GM13976 (cell line): ENCODE data around the gene MPRIP.
A peak's percentile ranks its signal among the peaks of the same experiment; 100 is the strongest.
"Not testable (repeated sequence)": the region's sequence is repeated elsewhere in the genome, so short reads cannot be mapped to it uniquely, and the experiment has no call there.

Experiments
- DNase-seq: peaks from one replicate; pipeline ENCODE4 v3.0.0; 2012; ENCODE audit warnings: low spot score
- in situ Hi-C: fragments of 300-500 bp; cut with MboI; formaldehyde crosslinking; loops from one replicate; pipeline ENCODE4 v1.12.0; 2022; ENCODE audit warnings: low sequenced_read_pairs, mixed read lengths, inconsistent platforms; ENCODE audit not compliant: unreplicated experiment
- TF ChIP-seq, protein P1 (sequence below): IDR thresholded peaks from 2 replicates; pipeline ENCODE4 v1.5.1; 2012; ENCODE audit warnings: borderline replicate concordance, mild to moderate bottlenecking; ENCODE audit not compliant: insufficient read depth; ENCODE audit errors: extremely low read depth, missing control alignments, control extremely low read depth

Gene MPRIP

GRCh38 chr17:17001076-17001777 is 41.0 kb upstream of the MPRIP start:
- TF ChIP-seq, protein P1, sequence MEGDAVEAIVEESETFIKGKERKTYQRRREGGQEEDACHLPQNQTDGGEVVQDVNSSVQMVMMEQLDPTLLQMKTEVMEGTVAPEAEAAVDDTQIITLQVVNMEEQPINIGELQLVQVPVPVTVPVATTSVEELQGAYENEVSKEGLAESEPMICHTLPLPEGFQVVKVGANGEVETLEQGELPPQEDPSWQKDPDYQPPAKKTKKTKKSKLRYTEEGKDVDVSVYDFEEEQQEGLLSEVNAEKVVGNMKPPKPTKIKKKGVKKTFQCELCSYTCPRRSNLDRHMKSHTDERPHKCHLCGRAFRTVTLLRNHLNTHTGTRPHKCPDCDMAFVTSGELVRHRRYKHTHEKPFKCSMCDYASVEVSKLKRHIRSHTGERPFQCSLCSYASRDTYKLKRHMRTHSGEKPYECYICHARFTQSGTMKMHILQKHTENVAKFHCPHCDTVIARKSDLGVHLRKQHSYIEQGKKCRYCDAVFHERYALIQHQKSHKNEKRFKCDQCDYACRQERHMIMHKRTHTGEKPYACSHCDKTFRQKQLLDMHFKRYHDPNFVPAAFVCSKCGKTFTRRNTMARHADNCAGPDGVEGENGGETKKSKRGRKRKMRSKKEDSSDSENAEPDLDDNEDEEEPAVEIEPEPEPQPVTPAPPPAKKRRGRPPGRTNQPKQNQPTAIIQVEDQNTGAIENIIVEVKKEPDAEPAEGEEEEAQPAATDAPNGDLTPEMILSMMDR = no peak
- in situ Hi-C loops = no loop called here
- no peak for DNase-seq

DNA sequence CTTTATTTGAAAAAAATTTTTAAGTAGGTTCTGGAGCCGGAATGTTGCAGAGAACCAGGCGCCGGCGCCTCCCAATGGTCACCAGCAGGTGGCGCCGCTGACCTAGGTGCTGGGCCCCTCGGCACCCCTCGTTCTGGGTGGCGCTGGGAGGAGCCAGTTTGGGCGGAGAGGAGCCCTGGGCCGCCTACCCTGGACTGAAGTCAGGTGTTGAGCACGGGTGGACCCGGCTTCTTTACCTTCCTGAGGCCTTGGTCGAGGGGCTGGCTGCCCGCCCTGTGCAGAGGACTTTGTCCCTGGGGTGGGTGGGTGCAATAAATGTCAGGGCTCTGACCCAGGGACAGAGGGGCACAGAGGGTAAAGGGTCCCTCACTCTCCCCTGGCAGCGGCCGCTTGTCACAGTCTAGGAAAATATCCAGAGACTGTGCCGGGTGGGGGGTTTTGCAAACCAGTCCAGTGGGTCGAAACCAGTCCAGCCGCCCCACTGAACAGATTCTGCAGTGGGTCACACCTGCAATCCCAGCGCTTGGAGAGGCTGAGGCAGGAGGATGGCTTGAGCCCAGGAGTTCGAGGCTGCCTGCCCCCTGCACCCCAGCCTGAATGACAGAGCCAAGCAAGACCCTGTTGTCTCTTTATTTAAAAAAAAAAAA is 40.3 kb upstream of the MPRIP start:
- in situ Hi-C loops = no loop called here
- DNase-seq = peak; percentile 92

GRCh38 chr17:17002731-17003715 is 39.2 kb upstream of the MPRIP start:
- DNase-seq, in situ Hi-C loops: not testable (repeated sequence)

More for the DNA sequence above, 40.3 kb upstream of the MPRIP start:
- TF ChIP-seq, protein P1 = peak; percentile 88

DNA sequence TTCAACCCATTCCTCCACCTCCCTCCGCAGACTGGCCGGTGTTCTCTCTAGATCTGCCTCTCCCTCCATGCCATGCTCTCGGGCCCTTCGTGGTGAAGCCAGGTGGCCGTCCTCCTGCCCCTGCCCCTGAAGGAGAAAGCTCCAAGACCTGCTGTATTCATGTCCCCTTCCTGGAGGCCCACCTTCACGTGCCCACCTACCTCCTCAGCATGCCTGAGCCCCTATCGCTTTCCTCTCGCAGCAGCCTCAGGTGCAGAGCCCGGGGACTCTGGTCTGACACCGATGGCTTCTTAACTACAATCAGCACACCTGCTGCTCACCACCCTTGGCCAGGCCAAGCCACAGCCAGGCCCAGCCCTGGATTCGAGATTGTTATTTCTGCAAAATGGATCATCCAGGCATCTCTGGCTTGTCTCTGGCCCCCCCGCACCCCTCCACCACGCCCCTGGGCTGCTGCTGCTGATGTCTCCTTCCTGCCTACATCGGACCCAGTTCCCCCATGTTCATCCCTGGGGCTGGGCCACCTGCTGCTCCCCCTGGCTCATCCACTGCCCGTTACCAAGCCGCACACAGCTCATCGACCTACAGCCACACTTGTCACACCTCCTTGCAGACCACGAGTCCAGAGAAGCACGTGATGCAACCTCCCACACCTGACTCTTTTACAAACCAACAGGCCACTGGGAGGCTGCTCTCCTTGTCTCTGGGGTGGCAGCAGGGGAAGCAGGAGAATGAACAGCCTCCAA is 37.8 kb upstream of the MPRIP start:
- TF ChIP-seq, protein P1 = no peak
- in situ Hi-C loops = no loop called here
- DNase-seq = no peak

GRCh38 chr17:17004997-17005614 is 37.2 kb upstream of the MPRIP start:
- in situ Hi-C loops, DNase-seq: not testable (repeated sequence)

DNA sequence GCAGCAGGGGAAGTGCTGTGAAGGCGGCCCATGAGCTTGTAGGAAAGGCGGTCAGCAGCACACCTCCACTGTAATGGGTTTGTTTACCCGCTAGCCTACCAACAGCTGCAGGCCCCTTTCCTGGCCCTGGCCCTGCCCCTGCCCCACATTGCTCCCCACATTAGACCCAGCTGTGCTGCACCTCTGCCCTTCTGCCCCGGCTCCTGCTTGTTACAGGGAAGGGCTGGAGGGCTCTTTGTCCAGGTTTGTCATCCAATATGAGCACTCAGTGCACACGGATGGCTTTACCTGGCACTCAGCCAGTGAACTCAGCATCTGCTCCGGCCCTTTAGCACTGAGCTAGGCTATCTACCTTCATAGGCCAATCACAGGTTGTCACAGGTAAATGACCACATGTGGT is 34.4 kb upstream of the MPRIP start:
- in situ Hi-C loops, DNase-seq: not testable (repeated sequence)

GRCh38 chr17:17008621-17009397 is 33.4 kb upstream of the MPRIP start:
- DNase-seq, in situ Hi-C loops: not testable (repeated sequence)

DNA sequence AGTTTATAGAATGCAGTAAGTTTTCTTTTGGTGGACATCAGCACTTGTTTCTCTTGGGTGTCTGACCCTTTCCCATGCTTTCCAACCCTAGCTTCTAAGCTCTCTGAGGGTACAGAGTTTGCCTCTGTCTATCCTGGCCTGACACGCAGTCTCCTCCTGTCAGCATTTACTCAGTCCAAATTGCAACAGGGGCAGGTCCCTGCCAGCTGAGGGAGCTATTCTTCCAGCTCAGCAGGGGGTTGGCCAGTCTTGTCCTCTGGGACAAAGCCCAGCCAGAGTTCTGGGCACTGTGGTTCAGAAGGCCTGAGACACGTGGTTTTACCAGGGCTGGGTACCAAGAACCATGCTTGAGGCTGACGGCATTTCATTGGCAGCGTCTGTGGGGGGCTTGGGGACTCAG is 32.3 kb upstream of the MPRIP start:
- in situ Hi-C loops, DNase-seq: not testable (repeated sequence)

GRCh38 chr17:17010545-17011034 is 31.7 kb upstream of the MPRIP start:
- in situ Hi-C loops, DNase-seq: not testable (repeated sequence)

- in situ Hi-C loops, DNase-seq: not testable (repeated sequence)
Measured at GRCh38 chr17:17011043-17011907, 31.0 kb upstream of the MPRIP start.
